Measurements from ENCODE around the gene OCA2.
A peak's percentile ranks its signal among the peaks of the same experiment; 100 is the strongest.
"Not testable (repeated sequence)": the region's sequence is repeated elsewhere in the genome, so short reads cannot be mapped to it uniquely, and the experiment has no call there.

Gene OCA2

GRCh38 chr15:28021281-28022039, 77.7 kb downstream of the OCA2 start:
- peak; percentile 90 for DNase-seq

- no peak for DNase-seq
Measured at GRCh38 chr15:28020644-28021043, 78.5 kb downstream of the OCA2 start.

- DNase-seq = no peak
Measured at GRCh38 chr15:28019594-28020309, 79.4 kb downstream of the OCA2 start.

GRCh38 chr15:28018291-28019044, 80.6 kb downstream of the OCA2 start:
- no peak for DNase-seq

GRCh38 chr15:28017423-28017924, 81.6 kb downstream of the OCA2 start:
- no peak for DNase-seq

- no peak for DNase-seq
Measured at GRCh38 chr15:28015855-28016254, 83.3 kb downstream of the OCA2 start.

- no peak for DNase-seq
Measured at GRCh38 chr15:28014623-28015200, 84.4 kb downstream of the OCA2 start.

GRCh38 chr15:28013976-28014375, 85.1 kb downstream of the OCA2 start:
- no peak for DNase-seq

GRCh38 chr15:28013480-28013879, 85.6 kb downstream of the OCA2 start:
- no peak for DNase-seq

GRCh38 chr15:28012231-28012630, 86.9 kb downstream of the OCA2 start:
- no peak for DNase-seq

GRCh38 chr15:28008175-28008574, 90.9 kb downstream of the OCA2 start:
- not testable (repeated sequence) for DNase-seq

GRCh38 chr15:28006116-28006905, 92.8 kb downstream of the OCA2 start:
- DNase-seq = no peak

GRCh38 chr15:28005004-28005527, 94.0 kb downstream of the OCA2 start:
- no peak for DNase-seq

GRCh38 chr15:28004143-28005003, 94.7 kb downstream of the OCA2 start:
- no peak for DNase-seq

- DNase-seq = no peak
Measured at GRCh38 chr15:28003302-28004037, 95.6 kb downstream of the OCA2 start.

- DNase-seq = no peak
Measured at GRCh38 chr15:28002867-28003266, 96.2 kb downstream of the OCA2 start.

- DNase-seq = no peak
Measured at GRCh38 chr15:28002136-28002861, 96.8 kb downstream of the OCA2 start.

GRCh38 chr15:28001641-28002040, 97.5 kb downstream of the OCA2 start:
- no peak for DNase-seq

- DNase-seq = no peak
Measured at GRCh38 chr15:27993996-27994780, 104.9 kb downstream of the OCA2 start.

All from fibroblast of skin of right biceps (primary cell).